HEK293T (cell line): Measurements from ENCODE around the gene ADAMTS15.

Source experiments
- CTCF ChIA-PET: fragments of 350-600 bp; formaldehyde crosslinking; extraction: SDS; loops from one replicate; lab custom pipeline; 2021; ENCODE audit warnings: antibody characterized with exemption, inconsistent platforms; lab: Yijun Ruan, JAX
- POLR2A ChIA-PET: fragments of 350-600 bp; formaldehyde crosslinking; extraction: SDS; loops from one replicate; lab custom pipeline; 2020; ENCODE audit warnings: antibody characterized with exemption, inconsistent platforms; lab: Yijun Ruan, JAX
- DNase-seq: peaks from one replicate; pipeline ENCODE4 v3.0.0; 2012; ENCODE audit warnings: mixed read lengths; ENCODE audit errors: extremely low spot score
- ARNT ChIP-seq: fragments of 450-650 bp; IDR thresholded peaks from 2 replicates; pipeline ENCODE4 v1.6.1; 2017; ENCODE audit warnings: mild to moderate bottlenecking
- BHLHE40 ChIP-seq: fragments of 450-650 bp; IDR thresholded peaks from 2 replicates; pipeline ENCODE4 v1.6.1; 2016; ENCODE audit warnings: mild to moderate bottlenecking, moderate library complexity, borderline replicate concordance
- CTBP1 ChIP-seq: fragments of 450-650 bp; IDR thresholded peaks from 2 replicates; pipeline ENCODE4 v1.6.1; 2016; ENCODE audit warnings: borderline replicate concordance
- ELF4 ChIP-seq: fragments of 450-650 bp; IDR thresholded peaks from 2 replicates; pipeline ENCODE4 v1.6.1; 2017; ENCODE audit warnings: antibody characterized with exemption
- FOXA1 ChIP-seq: fragments of 450-650 bp; IDR thresholded peaks from 2 replicates; pipeline ENCODE4 v1.6.1; 2016; ENCODE audit warnings: mild to moderate bottlenecking
- FOXK2 ChIP-seq: fragments of 450-650 bp; IDR thresholded peaks from 2 replicates; pipeline ENCODE4 v1.6.1; 2016; ENCODE audit warnings: mild to moderate bottlenecking
- FOXM1 ChIP-seq: fragments of 450-650 bp; IDR thresholded peaks from 2 replicates; pipeline ENCODE4 v1.6.1; 2017; ENCODE audit warnings: mild to moderate bottlenecking, borderline replicate concordance
- HDGF ChIP-seq: fragments of 450-650 bp; IDR thresholded peaks from 2 replicates; pipeline ENCODE4 v1.6.1; 2017; ENCODE audit warnings: antibody characterized with exemption, borderline replicate concordance
- L3MBTL2 ChIP-seq: fragments of 450-650 bp; conservative IDR thresholded peaks from 2 replicates; pipeline ENCODE4 v1.6.1; 2016; ENCODE audit warnings: mild to moderate bottlenecking
- LEF1 ChIP-seq: fragments of 450-650 bp; IDR thresholded peaks from 2 replicates; pipeline ENCODE4 v1.6.1; 2017; ENCODE audit warnings: mild to moderate bottlenecking, borderline replicate concordance
- NFRKB ChIP-seq: fragments of 450-650 bp; IDR thresholded peaks from 2 replicates; pipeline ENCODE4 v1.6.1; 2016; ENCODE audit warnings: mild to moderate bottlenecking, moderate library complexity
- PKNOX1 ChIP-seq: fragments of 450-650 bp; IDR thresholded peaks from 2 replicates; pipeline ENCODE4 v1.6.1; 2016
- SP1 ChIP-seq: fragments of 450-650 bp; IDR thresholded peaks from 2 replicates; pipeline ENCODE4 v1.6.1; 2017
- SUZ12 ChIP-seq: fragments of 450-650 bp; IDR thresholded peaks from 2 replicates; pipeline ENCODE4 v1.6.1; 2016; ENCODE audit warnings: mild to moderate bottlenecking
- TARDBP ChIP-seq: fragments of 450-650 bp; IDR thresholded peaks from 2 replicates; pipeline ENCODE4 v1.6.1; 2016
- ZNF384 ChIP-seq: fragments of 450-650 bp; IDR thresholded peaks from 2 replicates; pipeline ENCODE4 v1.6.1; 2016

ADAMTS15 gene

GRCh38 chr11:130405428-130405827 is 43.0 kb upstream of the ADAMTS15 start:
- CTCF ChIA-PET = no interaction called here

GRCh38 chr11:130407978-130408377 is 40.5 kb upstream of the ADAMTS15 start:
- CTCF ChIA-PET = interaction anchor here (0.6 kb wide), 1 partner anchor 10 kb away, joined by 3 read pairs; no protein-coding TSS in a partner anchor
- TF ChIP-seq LEF1 (no peak), L3MBTL2 (no peak), FOXK2 (no peak), ELF4 (no peak), FOXA1 (no peak), ZNF384 (no peak), PKNOX1 (no peak), SUZ12 (no peak), ARNT (no peak), TARDBP (no peak), SP1 (no peak), FOXM1 (no peak)
- DNase-seq = no peak
- POLR2A ChIA-PET = no interaction called here

More at GRCh38 chr11:130405428-130405827, 43.0 kb upstream of the ADAMTS15 start:
- DNase-seq = no peak
- POLR2A ChIA-PET = no interaction called here
- TF ChIP-seq ARNT (no peak), FOXM1 (no peak), ZNF384 (no peak), TARDBP (no peak), BHLHE40 (no peak)

- no peak for DNase-seq
- ChIA-PET POLR2A (no interaction called here), CTCF (interaction anchor here (0.6 kb wide), 1 partner anchor 9 kb away, joined by 3 read pairs; no protein-coding TSS in a partner anchor)
- TF ChIP-seq FOXM1 (no peak), ELF4 (no peak), PKNOX1 (no peak)
Measured at GRCh38 chr11:130408401-130408890, 40.0 kb upstream of the ADAMTS15 start.

GRCh38 chr11:130408901-130409300 is 39.5 kb upstream of the ADAMTS15 start:
- DNase-seq = no peak
- POLR2A ChIA-PET = no interaction called here
- TF ChIP-seq CTBP1 (no peak), HDGF (no peak), LEF1 (no peak), FOXK2 (no peak), SUZ12 (no peak), ARNT (no peak), SP1 (no peak), NFRKB (no peak), BHLHE40 (no peak), ZNF384 (no peak), FOXM1 (no peak), FOXA1 (no peak), PKNOX1 (no peak), TARDBP (no peak), ELF4 (no peak), L3MBTL2 (no peak)
- CTCF ChIA-PET = interaction anchor here (0.5 kb wide), 1 partner anchor 258 kb away, joined by 3 read pairs; no protein-coding TSS in a partner anchor

GRCh38 chr11:130409594-130410388 is 38.7 kb upstream of the ADAMTS15 start:
- ChIA-PET POLR2A (no interaction called here), CTCF (interaction anchor here (0.5 kb wide), 1 partner anchor 259 kb away, joined by 3 read pairs; no protein-coding TSS in a partner anchor)
- no peak for DNase-seq
- TF ChIP-seq TARDBP = no peak
- TF ChIP-seq FOXA1 = no peak
- no peak for TF ChIP-seq ARNT
- no peak for TF ChIP-seq BHLHE40
- TF ChIP-seq L3MBTL2 = no peak
- TF ChIP-seq CTBP1 = no peak

GRCh38 chr11:130411223-130411622 is 37.2 kb upstream of the ADAMTS15 start:
- TF ChIP-seq NFRKB (no peak), LEF1 (no peak), ELF4 (no peak), SUZ12 (no peak), FOXM1 (no peak), FOXA1 (no peak), BHLHE40 (no peak), PKNOX1 (no peak), ARNT (no peak), FOXK2 (no peak), CTBP1 (no peak), TARDBP (no peak), HDGF (no peak)
- POLR2A ChIA-PET = no interaction called here
- no peak for DNase-seq

More at GRCh38 chr11:130411223-130411622, 37.2 kb upstream of the ADAMTS15 start:
- CTCF ChIA-PET = no interaction called here
